OCI-LY3 (cell line): Measurements from ENCODE around the gene APOL1.

Experiments used
- CTCF ChIP-seq: fragments of 200-600, 300-600 bp; sonication (generic); IDR thresholded peaks from 2 replicates; pipeline ENCODE4 v1.5.1; 2014; ENCODE audit warnings: antibody characterized with exemption, low read length, low read depth
- EZH2phosphoT487 ChIP-seq: fragments of 200-600 bp; shearing (Covaris generic); IDR thresholded peaks from 2 replicates; pipeline ENCODE4 v1.6.1; 2018; ENCODE audit warnings: antibody characterized with exemption, mixed run types, low read depth

DNA sequence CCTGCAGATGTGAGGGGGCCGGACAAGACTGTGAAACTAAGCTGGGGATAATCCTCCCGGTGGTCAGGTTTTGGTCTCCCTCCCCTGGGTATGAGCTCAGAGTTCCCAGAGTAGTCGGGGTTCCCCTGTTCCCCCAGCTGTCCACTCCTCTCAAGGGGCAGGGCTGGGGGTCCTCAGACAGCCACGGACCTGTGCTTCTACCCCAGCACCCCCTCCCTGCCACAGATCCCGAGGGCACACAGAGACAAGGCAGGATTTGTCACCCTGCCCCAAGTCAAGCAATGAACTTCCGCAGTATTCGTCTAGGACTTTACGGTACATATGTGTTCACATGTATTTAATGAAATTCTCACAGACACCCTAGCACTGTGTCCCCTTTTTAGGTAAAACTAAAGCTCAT is 45.2 kb downstream of the APOL1 start:
- TF ChIP-seq CTCF (no peak), EZH2phosphoT487 (no peak)
